CMK (cell line): ENCODE data around the gene YWHAH.
A peak's percentile ranks its signal among the peaks of the same experiment; 100 is the strongest.
"Not testable (repeated sequence)": the region's sequence is repeated elsewhere in the genome, so short reads cannot be mapped to it uniquely, and the experiment has no call there.

Experiments
- DNase-seq: peaks from one replicate; pipeline ENCODE4 v3.0.0-alpha.2; 2010; ENCODE audit warnings: low read depth

Gene YWHAH

GRCh38 chr22:31951194-31952093 is 7.1 kb downstream of the YWHAH start:
- no peak for DNase-seq

DNA sequence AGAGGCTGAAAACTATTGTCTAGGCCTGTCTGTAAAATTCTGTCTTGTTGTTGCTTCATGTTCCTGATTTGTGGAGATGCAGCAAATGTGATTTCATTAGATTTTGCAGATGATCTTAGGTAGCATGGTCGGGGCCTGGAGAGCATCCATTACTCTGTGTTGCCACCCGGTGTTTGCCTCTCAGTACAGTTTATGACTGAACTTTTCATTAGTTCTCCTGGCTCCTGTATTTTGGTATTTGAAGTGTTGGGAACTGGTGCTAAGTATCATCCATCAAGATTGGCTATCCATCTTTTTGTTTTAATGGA is 7.7 kb downstream of the YWHAH start:
- no peak for DNase-seq

GRCh38 chr22:31952472-31952871 is 8.1 kb downstream of the YWHAH start:
- no peak for DNase-seq

- no peak for DNase-seq
Measured at GRCh38 chr22:31953261-31953660, 8.9 kb downstream of the YWHAH start.

DNA sequence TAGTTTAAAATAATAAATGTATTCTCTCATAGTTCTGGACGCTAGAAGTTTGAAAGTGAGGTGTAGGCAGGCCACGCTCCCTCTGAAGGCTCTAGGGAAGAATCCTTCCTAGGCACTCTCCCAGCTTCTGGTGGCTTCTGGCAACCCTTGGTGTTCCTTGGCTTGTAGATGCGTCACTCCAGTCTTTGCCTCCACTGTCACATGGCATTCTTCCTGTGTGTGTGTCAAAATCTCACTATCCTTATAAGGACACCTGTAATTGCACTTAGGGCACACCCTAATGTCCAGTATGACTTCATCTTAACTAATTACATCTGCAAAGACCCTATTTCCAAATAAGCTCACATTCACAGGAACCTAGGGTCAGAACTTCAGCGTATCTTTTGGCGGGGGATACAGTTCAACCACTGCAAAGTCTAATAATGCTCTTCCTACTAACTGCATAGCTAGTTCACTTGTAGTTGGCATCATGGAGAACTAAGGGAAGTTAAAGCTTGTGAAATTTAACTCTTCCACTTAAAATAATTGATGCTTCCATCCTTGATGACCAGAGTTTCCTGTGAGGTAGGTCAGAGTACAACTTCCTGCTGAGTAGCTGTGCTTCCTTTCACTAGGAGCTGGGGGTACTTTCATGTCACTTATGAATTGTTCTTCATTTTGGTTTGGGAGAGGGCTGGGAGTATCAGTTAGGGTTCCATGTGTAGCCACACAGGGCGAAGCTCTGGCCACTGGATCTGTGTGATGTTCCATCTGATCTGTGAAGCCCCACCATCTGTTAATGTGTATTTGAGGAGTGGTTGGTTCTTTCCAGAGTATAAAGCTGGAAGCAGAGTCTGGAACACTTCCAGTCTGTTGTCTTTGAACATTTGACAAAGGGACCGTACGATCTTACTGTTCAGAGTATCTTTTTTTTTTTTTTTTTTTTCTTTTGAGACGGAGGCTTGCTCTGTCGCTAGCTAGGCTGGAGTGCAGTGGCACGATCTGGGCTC is 10.5 kb downstream of the YWHAH start:
- no peak for DNase-seq

- no peak for DNase-seq
Measured at GRCh38 chr22:31956360-31956759, 12.0 kb downstream of the YWHAH start.

DNA sequence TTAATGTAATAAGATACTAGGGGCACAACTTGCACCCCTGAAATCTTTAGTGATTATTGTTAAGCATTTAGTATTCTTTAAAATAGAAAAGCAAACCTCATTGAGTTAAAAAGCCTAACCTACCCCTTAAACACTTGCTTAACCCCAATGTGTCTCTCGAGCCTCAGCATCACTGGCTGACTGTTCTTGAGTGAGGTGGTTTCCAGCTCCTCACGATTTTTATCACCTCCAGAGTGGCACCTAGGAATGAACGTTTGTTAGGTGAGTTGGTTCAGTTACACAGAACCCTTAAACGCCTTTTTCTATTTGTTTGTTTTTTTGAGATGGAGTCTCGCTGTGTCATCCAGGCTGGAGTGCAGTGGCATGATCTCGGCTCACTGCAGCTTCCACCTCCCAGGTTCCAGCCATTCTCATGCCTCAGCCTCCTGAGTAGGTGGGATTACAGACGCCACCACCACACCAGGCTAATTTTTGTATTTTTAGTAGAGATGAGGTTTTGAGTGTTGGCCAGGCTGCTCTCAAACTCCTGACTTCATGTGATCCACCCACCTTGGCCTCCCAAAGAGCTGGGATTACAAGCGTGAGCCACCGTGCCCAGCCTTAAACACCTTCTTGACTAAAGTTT is 13.7 kb downstream of the YWHAH start:
- DNase-seq: no peak

GRCh38 chr22:31958625-31959239 is 14.4 kb downstream of the YWHAH start:
- DNase-seq: no peak

GRCh38 chr22:31960767-31961166 is 16.4 kb downstream of the YWHAH start:
- DNase-seq: no peak

DNA sequence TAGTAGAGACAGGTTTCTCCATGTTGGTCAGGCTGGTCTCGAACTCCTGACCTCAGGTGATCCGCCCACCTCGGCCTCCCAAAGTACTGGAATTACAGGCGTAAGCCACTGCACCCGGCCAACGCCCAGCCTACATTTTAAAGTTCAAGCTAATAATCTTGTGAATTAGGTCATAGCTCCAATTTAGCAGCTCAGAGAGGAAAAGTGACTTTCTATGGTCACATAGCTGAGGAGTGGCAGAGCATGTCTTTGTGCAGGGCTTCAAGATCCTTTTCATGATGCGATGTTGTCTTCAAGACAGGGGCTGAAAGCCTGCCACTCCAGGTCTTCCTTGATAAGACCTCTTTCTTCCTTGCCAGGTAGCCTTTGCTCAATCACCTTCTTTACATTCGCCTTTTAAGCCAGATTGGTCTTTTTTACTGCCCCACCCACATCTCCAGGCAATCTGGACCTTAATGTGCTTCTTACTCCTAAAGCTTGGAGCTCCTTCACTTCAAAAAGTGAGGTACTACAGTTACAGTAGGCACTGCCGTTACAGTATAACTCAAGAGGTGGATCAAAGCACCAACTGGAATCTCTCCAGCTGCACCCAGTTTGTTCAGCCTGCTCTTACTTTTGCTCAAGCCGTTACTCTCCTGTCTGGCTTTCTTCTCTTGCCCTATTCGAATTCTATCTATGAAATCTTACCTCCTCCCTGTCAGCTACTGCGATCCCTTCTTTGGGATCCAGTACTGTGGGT is 18.2 kb downstream of the YWHAH start:
- DNase-seq: no peak

- no peak for DNase-seq
Measured at GRCh38 chr22:31968022-31968421, 23.7 kb downstream of the YWHAH start.

DNA sequence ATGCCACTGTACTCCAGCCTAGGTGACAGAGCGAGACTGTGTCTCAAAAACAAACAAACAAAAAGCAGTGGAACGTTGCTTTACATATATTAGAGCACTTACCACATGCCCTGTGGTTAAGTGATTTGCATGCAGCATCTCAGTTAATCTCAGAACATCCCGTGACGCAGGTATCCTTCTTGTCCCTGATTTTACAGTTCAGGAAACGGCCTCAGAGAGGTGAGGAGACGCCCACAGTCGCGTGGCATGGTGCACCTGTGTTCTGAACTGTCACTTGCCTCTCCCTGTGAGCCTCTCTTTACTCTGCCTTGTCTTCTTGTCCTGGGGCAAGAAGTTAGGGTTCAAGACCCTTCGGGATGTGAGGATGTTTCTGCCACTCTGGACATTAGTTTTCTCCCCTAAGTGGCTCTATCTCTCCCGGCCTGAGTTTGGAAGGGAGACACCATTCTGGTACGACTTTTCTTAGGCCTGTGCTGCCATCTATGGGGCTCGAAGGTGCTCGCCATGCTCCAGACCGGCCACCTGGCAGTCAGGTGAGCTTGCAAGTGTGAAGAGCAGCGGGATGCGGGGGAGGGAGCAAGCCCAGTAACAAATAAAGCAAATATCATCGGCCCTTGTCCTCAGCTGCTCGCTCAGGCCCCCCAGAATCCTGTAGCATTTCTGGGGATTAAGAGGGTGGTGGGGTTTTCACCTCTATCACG is 25.6 kb downstream of the YWHAH start:
- DNase-seq: no peak

- DNase-seq: peak; percentile 63
Measured at GRCh38 chr22:31970490-31971444, 26.4 kb downstream of the YWHAH start.

GRCh38 chr22:31972180-31972579 is 27.8 kb downstream of the YWHAH start:
- no peak for DNase-seq

DNA sequence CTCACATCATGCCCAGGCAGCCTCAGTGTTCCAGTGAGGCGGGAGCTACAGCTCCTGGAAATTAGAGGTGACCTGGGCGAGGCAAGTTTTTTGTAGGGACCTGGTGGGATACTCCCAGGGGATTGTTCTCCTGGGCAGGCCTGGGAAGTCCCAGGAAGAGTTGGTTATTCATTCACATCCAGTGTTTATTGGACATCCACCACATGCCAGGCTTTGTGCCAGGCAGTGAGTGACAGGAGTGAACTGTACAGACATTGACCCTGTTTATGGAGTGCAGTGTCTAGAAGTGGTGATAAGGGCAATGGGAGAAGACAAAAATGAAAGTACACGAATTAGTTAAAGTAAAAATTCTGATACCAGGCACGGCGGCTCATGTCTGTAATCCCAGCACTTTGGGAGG is 29.4 kb downstream of the YWHAH start:
- DNase-seq: no peak

- DNase-seq: no peak
Measured at GRCh38 chr22:31977141-31977841, 33.0 kb downstream of the YWHAH start.

DNA sequence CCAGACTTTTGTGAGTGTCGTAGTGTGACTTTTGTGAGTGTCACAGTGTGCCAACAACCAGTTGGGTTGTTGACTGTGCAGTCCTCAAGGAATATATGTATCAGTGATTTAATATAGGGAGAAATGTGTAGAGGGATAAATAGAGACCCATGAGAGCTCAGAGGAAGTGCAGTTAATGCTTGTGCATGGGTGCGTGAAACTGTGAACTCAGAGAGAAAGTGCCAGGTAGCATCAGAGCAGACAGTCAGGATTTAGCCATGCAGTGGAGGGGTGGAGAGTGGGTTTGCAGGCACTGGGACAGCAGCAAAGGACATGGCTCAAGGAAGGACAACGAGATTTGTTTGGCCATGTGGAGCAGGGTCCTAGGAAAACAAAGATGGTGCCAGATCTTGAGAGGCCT is 33.6 kb downstream of the YWHAH start:
- DNase-seq: no peak

GRCh38 chr22:31980628-31981027 is 36.3 kb downstream of the YWHAH start:
- no peak for DNase-seq

DNA sequence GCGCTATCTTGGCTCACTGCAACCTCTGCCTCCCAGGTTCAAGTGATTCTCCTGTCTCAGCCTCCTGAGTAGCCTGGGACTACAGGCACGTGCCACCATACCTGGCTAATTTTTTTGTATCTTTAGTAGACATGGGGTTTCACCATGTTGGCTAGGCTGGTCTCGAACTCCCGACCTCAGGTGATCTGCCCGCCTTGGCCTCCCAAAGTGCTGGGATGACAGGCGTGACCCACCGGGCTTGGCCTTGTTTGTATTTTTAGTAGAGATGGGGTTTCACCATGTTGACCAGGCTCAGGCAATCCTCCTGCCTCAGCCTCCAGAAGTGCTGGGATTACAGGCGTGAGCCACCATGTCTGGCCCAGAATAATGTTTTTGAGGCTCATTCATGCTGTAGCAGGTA is 37.6 kb downstream of the YWHAH start:
- not testable (repeated sequence) for DNase-seq
